ENCODE data around the gene KMT2B.

The KMT2B gene

DNA sequence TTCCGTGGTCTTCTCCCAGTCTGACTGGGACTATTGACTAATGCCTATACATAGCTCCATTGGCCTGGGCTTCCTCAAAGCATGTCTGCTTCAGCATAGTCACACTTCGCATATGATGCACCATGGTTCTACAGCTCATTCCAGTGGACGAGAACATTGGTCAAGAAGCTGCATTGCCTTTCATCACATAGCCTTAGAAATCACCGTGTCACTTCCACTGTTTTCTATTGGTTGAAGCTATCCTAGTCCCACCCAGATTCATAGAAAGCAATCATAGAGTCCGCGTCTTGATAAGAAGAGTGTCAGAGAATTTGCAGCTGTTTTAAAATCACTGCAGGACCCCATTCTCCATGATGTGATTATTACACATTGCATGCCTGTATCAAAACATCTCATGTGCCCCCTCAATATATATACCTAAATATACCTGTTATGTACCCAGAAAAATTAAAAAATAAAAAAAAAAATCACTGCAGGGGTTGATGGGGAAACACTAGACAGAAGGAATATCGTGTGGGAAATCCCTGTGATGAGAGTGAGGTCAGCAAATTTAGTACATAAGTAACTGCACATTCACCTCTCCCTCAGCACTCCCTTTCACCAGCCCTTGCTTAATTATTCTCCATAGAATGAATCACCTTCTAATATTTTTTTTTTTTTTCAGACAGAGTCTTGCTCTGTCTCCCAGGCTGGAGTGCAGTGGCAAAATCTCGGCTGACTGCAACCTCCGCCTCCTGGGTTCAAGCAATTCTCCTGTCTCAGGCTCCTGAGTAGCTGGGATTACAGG is 55.4 kb downstream of the KMT2B start:
- Histone ChIP-seq H3K4me3 (ENCODE audit: low read length) (no peak overlapping the region), H4K20me1 (ENCODE audit: insufficient read depth, low read length) (no peaks in the 10 kb centered on the region), H3K9ac (ENCODE audit: low read length) (no peak overlapping the region)

GRCh38 chr19:35774274-35775045 is 56.7 kb downstream of the KMT2B start:
- H3K4me1 ChIP-seq (ENCODE audit: low read length) = peaks cover 17% of the 10 kb centered on the region
- no peaks in the 10 kb centered on the region for H3K36me3 ChIP-seq (replicated peaks; ENCODE audit: low read depth, low read length)
- no peak overlapping the region for H3K27ac ChIP-seq (ENCODE audit: low read length)
- no peak overlapping the region for H2AFZ ChIP-seq (ENCODE audit: low read depth, low read length)
- no peaks in the 10 kb centered on the region for H4K20me1 ChIP-seq (ENCODE audit: insufficient read depth, low read length)
- peak overlapping the region; percentile 79 for H3K4me3 ChIP-seq (ENCODE audit: low read length)
- TF ChIP-seq CTCF (IDR thresholded peaks at IDR 0.05; ENCODE audit: low read depth, low read length) (no peak), EZH2phosphoT487 (IDR thresholded peaks at IDR 0.05; ENCODE audit: low read depth) (no peak)
- peak overlapping the region; percentile 76 for H3K4me2 ChIP-seq (ENCODE audit: low read length)
- no peaks in the 10 kb centered on the region for H3K27me3 ChIP-seq (ENCODE audit: low read depth, low read length)
- no peaks in the 10 kb centered on the region for H3K79me2 ChIP-seq (ENCODE audit: low read length)
- no peak overlapping the region for H3K9ac ChIP-seq (ENCODE audit: low read length)
- H3K9me3 ChIP-seq (ENCODE audit: insufficient read depth, low read length) = no peaks in the 10 kb centered on the region

More for the DNA sequence above, 55.4 kb downstream of the KMT2B start:
- Histone ChIP-seq H3K27me3 (ENCODE audit: low read depth, low read length) (no peaks in the 10 kb centered on the region), H3K9me3 (ENCODE audit: insufficient read depth, low read length) (no peaks in the 10 kb centered on the region), H3K36me3 (replicated peaks; ENCODE audit: low read depth, low read length) (peaks cover 3% of the 10 kb centered on the region), H3K4me2 (ENCODE audit: low read length) (no peak overlapping the region), H3K4me1 (ENCODE audit: low read length) (peaks cover 10% of the 10 kb centered on the region), H3K27ac (ENCODE audit: low read length) (no peak overlapping the region), H3K79me2 (ENCODE audit: low read length) (no peaks in the 10 kb centered on the region), H2AFZ (ENCODE audit: low read depth, low read length) (no peak overlapping the region)
- no peak for TF ChIP-seq EZH2phosphoT487 (IDR thresholded peaks at IDR 0.05; ENCODE audit: low read depth)
- no peak for TF ChIP-seq CTCF (IDR thresholded peaks at IDR 0.05; ENCODE audit: low read depth, low read length)

- Histone ChIP-seq H3K27me3 (ENCODE audit: low read depth, low read length) (no peaks in the 10 kb centered on the region), H3K27ac (ENCODE audit: low read length) (no peak overlapping the region), H3K79me2 (ENCODE audit: low read length) (no peaks in the 10 kb centered on the region), H3K9ac (ENCODE audit: low read length) (no peak overlapping the region), H3K4me2 (ENCODE audit: low read length) (peak overlapping the region; percentile 76), H3K4me1 (ENCODE audit: low read length) (peaks cover 22% of the 10 kb centered on the region), H2AFZ (ENCODE audit: low read depth, low read length) (no peak overlapping the region), H4K20me1 (ENCODE audit: insufficient read depth, low read length) (no peaks in the 10 kb centered on the region), H3K36me3 (replicated peaks; ENCODE audit: low read depth, low read length) (no peaks in the 10 kb centered on the region), H3K4me3 (ENCODE audit: low read length) (peak overlapping the region; percentile 79), H3K9me3 (ENCODE audit: insufficient read depth, low read length) (no peaks in the 10 kb centered on the region)
- no peak for TF ChIP-seq CTCF (IDR thresholded peaks at IDR 0.05; ENCODE audit: low read depth, low read length)
- no peak for TF ChIP-seq EZH2phosphoT487 (IDR thresholded peaks at IDR 0.05; ENCODE audit: low read depth)
These were observed 57.2 kb downstream of the KMT2B start for GRCh38 chr19:35775046-35775297.

GRCh38 chr19:35775298-35776101 is 57.7 kb downstream of the KMT2B start, which contains the start of gene ARHGAP33:
TSS of gene ARHGAP33 (plus strand) at chr19:35775564. CDS start at chr19:35775659, 95 bp downstream.
- peak within 1 kb of the TSS; percentile 76 for H3K4me2 ChIP-seq (ENCODE audit: low read length)
- no peak within 1 kb of the TSS for H3K27ac ChIP-seq (ENCODE audit: low read length)
- peaks cover 23% of the 10 kb centered on the region for H3K4me1 ChIP-seq (ENCODE audit: low read length)
- H3K36me3 ChIP-seq (replicated peaks; ENCODE audit: low read depth, low read length) = no peaks in the 10 kb centered on the region
- H3K27me3 ChIP-seq (ENCODE audit: low read depth, low read length) = no peaks in the 10 kb centered on the region
- H3K9me3 ChIP-seq (ENCODE audit: insufficient read depth, low read length) = no peaks in the 10 kb centered on the region
- peak within 1 kb of the TSS; percentile 79 for H3K4me3 ChIP-seq (ENCODE audit: low read length)
- no peaks in the 10 kb centered on the region for H4K20me1 ChIP-seq (ENCODE audit: insufficient read depth, low read length)
- no peak for TF ChIP-seq CTCF (IDR thresholded peaks at IDR 0.05; ENCODE audit: low read depth, low read length)
- TF ChIP-seq EZH2phosphoT487 (IDR thresholded peaks at IDR 0.05; ENCODE audit: low read depth) = no peak
- no peak within 1 kb of the TSS; the same call in 1 of the 2 replicates for H2AFZ ChIP-seq (ENCODE audit: low read depth, low read length)
- no peaks in the 10 kb centered on the region for H3K79me2 ChIP-seq (ENCODE audit: low read length)
- H3K9ac ChIP-seq (ENCODE audit: low read length) = peak within 1 kb of the TSS; percentile 60

Data from OCI-LY3 (cell line).